Mesenchymal stem cell (in vitro differentiated cells and primary cell): ENCODE measurements around the gene POLN.

ENCODE experiments used
- DNase-seq: peaks from one replicate; pipeline ENCODE4 v3.0.0-alpha.2; 2013
- H2AFZ ChIP-seq: one replicate; pipeline ENCODE4 v1.6.1; 2013; ENCODE audit warnings: low read depth, mild to moderate bottlenecking, control low read depth, inconsistent platforms, low read length, moderate library complexity
- H2AK5ac ChIP-seq: 2 replicates; pipeline ENCODE4 v1.6.1; 2013; ENCODE audit warnings: low read length, moderate library complexity, mild to moderate bottlenecking, inconsistent platforms; ENCODE audit not compliant: severe bottlenecking
- H2BK120ac ChIP-seq: one replicate; pipeline ENCODE4 v1.6.1; 2013; ENCODE audit warnings: low read depth, mild to moderate bottlenecking, inconsistent platforms, low read length, moderate library complexity
- H2BK12ac ChIP-seq, 2 experiments: one replicate each; pipeline ENCODE4 v1.6.1; 2013; ENCODE audit warnings: inconsistent platforms in 2 of 2, low read length in 2 of 2, mild to moderate bottlenecking in 2 of 2, moderate library complexity in 2 of 2, control low read depth in 1 of 2
- H2BK15ac ChIP-seq: one replicate; pipeline ENCODE4 v1.6.1; 2013; ENCODE audit warnings: mild to moderate bottlenecking, low read depth, inconsistent platforms; ENCODE audit not compliant: poor library complexity, severe bottlenecking
- H2BK5ac ChIP-seq: 2 replicates; pipeline ENCODE4 v1.6.1; 2013; ENCODE audit warnings: low read depth, mild to moderate bottlenecking, low read length, control low read depth, inconsistent platforms; ENCODE audit not compliant: poor library complexity, severe bottlenecking
- H3K14ac ChIP-seq, 2 experiments: one replicate each; pipeline ENCODE4 v1.6.1; 2013; ENCODE audit warnings: inconsistent platforms in 2 of 2, low read length in 2 of 2, control low read depth in 1 of 2, mild to moderate bottlenecking in 1 of 2, moderate library complexity in 1 of 2
- H3K18ac ChIP-seq, 2 experiments: one replicate each; pipeline ENCODE4 v1.6.1; 2013; ENCODE audit warnings: inconsistent platforms in 2 of 2, low read length in 2 of 2, control low read depth in 1 of 2, low read depth in 1 of 2, mild to moderate bottlenecking in 1 of 2
- H3K23ac ChIP-seq, 2 experiments: one replicate each; pipeline ENCODE4 v1.6.1; 2013; ENCODE audit warnings: inconsistent platforms in 2 of 2, low read length in 2 of 2, mild to moderate bottlenecking in 2 of 2, moderate library complexity in 2 of 2, control low read depth in 1 of 2
- H3K27ac ChIP-seq: 2 replicates; pipeline ENCODE4 v1.5.1; 2013; ENCODE audit warnings: mild to moderate bottlenecking, moderate library complexity, low read length, control low read depth, inconsistent platforms; ENCODE audit not compliant: poor library complexity, severe bottlenecking
- H3K27me3 ChIP-seq, 2 experiments: 2 replicates each; pipeline versions ENCODE4 v1.6.1 to v1.7.0; 2013; ENCODE audit warnings: low read length in 2 of 2, mild to moderate bottlenecking in 2 of 2, moderate library complexity in 2 of 2, control low read depth in 1 of 2, inconsistent platforms in 1 of 2; ENCODE audit not compliant: control insufficient read depth in 1 of 2, insufficient read depth in 1 of 2
- H3K36me3 ChIP-seq, 2 experiments: 2 replicates each; pipeline versions ENCODE4 v1.6.1 to v1.7.0; 2013; ENCODE audit warnings: low read length in 2 of 2, control low read depth in 1 of 2, inconsistent platforms in 1 of 2, low read depth in 1 of 2, mild to moderate bottlenecking in 1 of 2; ENCODE audit not compliant: insufficient read depth in 2 of 2, control insufficient read depth in 1 of 2
- H3K4ac ChIP-seq, 2 experiments: one replicate each; pipeline ENCODE4 v1.6.1; 2013; ENCODE audit warnings: inconsistent platforms in 2 of 2, low read length in 2 of 2, mild to moderate bottlenecking in 2 of 2, moderate library complexity in 2 of 2, control low read depth in 1 of 2, low read depth in 1 of 2
- H3K4me1 ChIP-seq: 2 replicates; pipeline ENCODE4 v1.6.1; 2013; ENCODE audit warnings: low read depth, low read length, control low read depth; ENCODE audit not compliant: control insufficient read depth, insufficient read depth
- H3K4me2 ChIP-seq: 2 replicates; pipeline ENCODE4 v1.6.1; 2013; ENCODE audit warnings: low read length, mild to moderate bottlenecking, inconsistent platforms; ENCODE audit not compliant: poor library complexity, severe bottlenecking
- H3K4me3 ChIP-seq, 2 experiments: 2 replicates each; pipeline versions ENCODE4 v1.5.1 to v1.7.0; 2013; ENCODE audit warnings: low read length in 2 of 2, mild to moderate bottlenecking in 2 of 2, control low read depth in 1 of 2, low read depth in 1 of 2; ENCODE audit not compliant: insufficient read depth in 1 of 2
- H3K79me1 ChIP-seq: replicated peaks from 2 replicates; pipeline ENCODE4 v1.6.1; 2013; ENCODE audit warnings: mild to moderate bottlenecking, control low read depth, low read length, inconsistent platforms; ENCODE audit not compliant: poor library complexity, severe bottlenecking
- H3K9ac ChIP-seq: 2 replicates; pipeline ENCODE4 v1.7.0; 2013; ENCODE audit warnings: mild to moderate bottlenecking, low read length, moderate library complexity
- H3K9me3 ChIP-seq: 2 replicates; pipeline ENCODE4 v1.7.0; 2013; ENCODE audit warnings: mild to moderate bottlenecking, low read length; ENCODE audit not compliant: control insufficient read depth
- H4K8ac ChIP-seq: one replicate; pipeline ENCODE4 v1.6.1; 2013; ENCODE audit warnings: inconsistent platforms, mild to moderate bottlenecking, low read length, moderate library complexity
- H4K91ac ChIP-seq: one replicate; pipeline ENCODE4 v1.6.1; 2013; ENCODE audit warnings: mild to moderate bottlenecking, low read length, inconsistent platforms
- WGBS: methylation state at CpG from one replicate; pipeline ENCODE4 v1.1.7; 2013; ENCODE audit warnings: mixed read lengths; 5-methylcytosine and 5-hydroxymethylcytosine counted together

Gene POLN

GRCh38 chr4:2249526-2250356 is 7.8 kb upstream of the POLN start:
- no peak overlapping the region for H4K91ac ChIP-seq

GRCh38 chr4:2248821-2249261 is 6.9 kb upstream of the POLN start:
- no peaks in the 10 kb centered on the region for H3K9me3 ChIP-seq
- H2AFZ ChIP-seq = no peak overlapping the region
- H3K27me3 ChIP-seq = no peaks in the 10 kb centered on the region

More at GRCh38 chr4:2249526-2250356, 7.8 kb upstream of the POLN start:
- Histone ChIP-seq H2AFZ (no peak overlapping the region), H3K14ac (no peak overlapping the region), H3K4me3 (no peak overlapping the region), H3K4me2 (no peak overlapping the region), H3K9me3 (no peaks in the 10 kb centered on the region), H2BK12ac (no peak overlapping the region), H2AK5ac (no peak overlapping the region), H3K4me1 (no peaks in the 10 kb centered on the region), H3K27me3 (no peaks in the 10 kb centered on the region), H3K23ac (no peak overlapping the region), H3K79me1 (peaks cover 43% of the 10 kb centered on the region), H3K18ac (no peak overlapping the region), H3K27ac (no peak overlapping the region), H3K36me3 (peaks cover 55 to 82% of the 10 kb centered on the region in 2 experiments), H2BK5ac (no peak overlapping the region), H4K8ac (no peak overlapping the region), H3K4ac (no peak overlapping the region), H2BK15ac (no peak overlapping the region), H2BK120ac (no peak overlapping the region), H3K9ac (no peak overlapping the region)
- WGBS = 92% methylated on average over 23 of the region's 26 CpGs
- DNase-seq = no peak

GRCh38 chr4:2248044-2248780 is 6.3 kb upstream of the POLN start:
- no peak overlapping the region for H2BK120ac ChIP-seq
- H3K18ac ChIP-seq = no peak overlapping the region
- H2BK15ac ChIP-seq = no peak overlapping the region
- no peak overlapping the region for H3K27ac ChIP-seq
- H4K91ac ChIP-seq = no peak overlapping the region
- DNase-seq = no peak
- H3K27me3 ChIP-seq = no peaks in the 10 kb centered on the region
- no peak overlapping the region for H3K4me2 ChIP-seq
- no peak overlapping the region for H2AFZ ChIP-seq
- no peak overlapping the region for H4K8ac ChIP-seq
- WGBS = 92% methylated on average over 21 of the region's 21 CpGs
- no peak overlapping the region for H3K4ac ChIP-seq
- peaks cover 37% of the 10 kb centered on the region for H3K79me1 ChIP-seq
- H2BK5ac ChIP-seq = no peak overlapping the region
- peaks cover 2% of the 10 kb centered on the region for H3K4me1 ChIP-seq
- no peak overlapping the region for H3K14ac ChIP-seq
- no peak overlapping the region for H3K23ac ChIP-seq
- H3K4me3 ChIP-seq = no peak overlapping the region
- no peak overlapping the region for H2AK5ac ChIP-seq
- H3K36me3 ChIP-seq = peaks cover 40 to 71% of the 10 kb centered on the region in 2 experiments
- H3K9ac ChIP-seq = no peak overlapping the region
- no peak overlapping the region for H2BK12ac ChIP-seq
- no peaks in the 10 kb centered on the region for H3K9me3 ChIP-seq

More at GRCh38 chr4:2248821-2249261, 6.9 kb upstream of the POLN start:
- Histone ChIP-seq H3K27ac (no peak overlapping the region), H2BK15ac (no peak overlapping the region), H2BK120ac (no peak overlapping the region), H3K4me3 (no peak overlapping the region), H3K18ac (no peak overlapping the region), H2AK5ac (no peak overlapping the region), H3K36me3 (peaks cover 46 to 77% of the 10 kb centered on the region in 2 experiments), H3K9ac (no peak overlapping the region), H3K79me1 (peaks cover 43% of the 10 kb centered on the region), H3K4me2 (no peak overlapping the region), H3K4me1 (no peaks in the 10 kb centered on the region), H2BK12ac (no peak overlapping the region), H4K8ac (no peak overlapping the region), H4K91ac (no peak overlapping the region), H3K4ac (no peak overlapping the region), H3K23ac (no peak overlapping the region), H3K14ac (no peak overlapping the region), H2BK5ac (no peak overlapping the region)
- DNase-seq = no peak
- 93% methylated on average over 10 of the region's 10 CpGs for WGBS
